Measurements from ENCODE around the gene MARCKSL1. TPM values are rescaled to one million over a fixed set of nuclear protein-coding genes. Genes with fewer than 3 reads are reported as not detected.
A peak's percentile ranks its signal among the peaks of the same experiment; 100 is the strongest.
"Not testable (repeated sequence)": the region's sequence is repeated elsewhere in the genome, so short reads cannot be mapped to it uniquely, and the experiment has no call there.

The MARCKSL1 gene
- 100 to 1,000 TPM; 389 to 551 (median 440) TPM for polyA plus RNA-seq (ENCODE audit: insufficient read length in 4 of 4)

- DNase-seq (ENCODE audit: low read depth in 4 of 4, low spot score in 2 of 4), result peak in 3 of 4 donors; percentile 57 to 78 (median 67)
Measured at GRCh38 chr1:32335790-32336590, at the start of gene MARCKSL1. MARCKSL1 (minus strand) TSS chr1:32336233; CDS start chr1:32336033, 200 bp downstream.

GRCh38 chr1:32380057-32380456 lies 44.0 kb upstream of the MARCKSL1 start:
- DNase-seq (ENCODE audit: low read depth in 4 of 4, low spot score in 2 of 4), result no peak

GRCh38 chr1:32377541-32378220 lies 41.6 kb upstream of the MARCKSL1 start:
- no peak for DNase-seq (ENCODE audit: low read depth in 4 of 4, low spot score in 2 of 4)

- DNase-seq (ENCODE audit: low read depth in 4 of 4, low spot score in 2 of 4), result no peak
Measured at GRCh38 chr1:32376199-32376598, 40.2 kb upstream of the MARCKSL1 start.

GRCh38 chr1:32373996-32374592 lies 38.1 kb upstream of the MARCKSL1 start:
- DNase-seq (ENCODE audit: low read depth in 4 of 4, low spot score in 2 of 4), result no peak

- DNase-seq (ENCODE audit: low read depth in 4 of 4, low spot score in 2 of 4), result no peak
Measured at GRCh38 chr1:32372149-32372756, 36.2 kb upstream of the MARCKSL1 start.

- no peak for DNase-seq (ENCODE audit: low read depth in 4 of 4, low spot score in 2 of 4)
Measured at GRCh38 chr1:32367912-32368635, 32.0 kb upstream of the MARCKSL1 start.

GRCh38 chr1:32365445-32365844 lies 29.4 kb upstream of the MARCKSL1 start:
- DNase-seq (ENCODE audit: low read depth in 4 of 4, low spot score in 2 of 4), result no peak

GRCh38 chr1:32364836-32365235 lies 28.8 kb upstream of the MARCKSL1 start:
- DNase-seq (ENCODE audit: low read depth in 4 of 4, low spot score in 2 of 4), result no peak

- DNase-seq (ENCODE audit: low read depth in 4 of 4, low spot score in 2 of 4), result no peak
Measured at GRCh38 chr1:32363713-32364112, 27.7 kb upstream of the MARCKSL1 start.

GRCh38 chr1:32362474-32363313 lies 26.7 kb upstream of the MARCKSL1 start, which contains the start of the genes FAM229A and TSSK3:
FAM229A (minus strand) TSS chr1:32362485; CDS start chr1:32362091, 394 bp downstream.
TSSK3 (plus strand) TSS chr1:32362539; CDS start chr1:32362702, 163 bp downstream.
- no peak for DNase-seq (ENCODE audit: low read depth in 4 of 4, low spot score in 2 of 4)

GRCh38 chr1:32361674-32362473 lies 25.8 kb upstream of the MARCKSL1 start:
- peak in 2 of 4 donors; percentile 37 to 54 for DNase-seq (ENCODE audit: low read depth in 4 of 4, low spot score in 2 of 4)

GRCh38 chr1:32361308-32361673 lies 25.3 kb upstream of the MARCKSL1 start:
- DNase-seq (ENCODE audit: low read depth in 4 of 4, low spot score in 2 of 4), result no peak

GRCh38 chr1:32358435-32358834 lies 22.4 kb upstream of the MARCKSL1 start:
- DNase-seq (ENCODE audit: low read depth in 4 of 4, low spot score in 2 of 4), result no peak

GRCh38 chr1:32357614-32358013 lies 21.6 kb upstream of the MARCKSL1 start:
- no peak for DNase-seq (ENCODE audit: low read depth in 4 of 4, low spot score in 2 of 4)

- DNase-seq (ENCODE audit: low read depth in 4 of 4, low spot score in 2 of 4), result no peak
Measured at GRCh38 chr1:32356478-32356877, 20.4 kb upstream of the MARCKSL1 start.

GRCh38 chr1:32355778-32356177 lies 19.7 kb upstream of the MARCKSL1 start:
- DNase-seq (ENCODE audit: low read depth in 4 of 4, low spot score in 2 of 4), result not testable (repeated sequence)

- no peak for DNase-seq (ENCODE audit: low read depth in 4 of 4, low spot score in 2 of 4)
Measured at GRCh38 chr1:32353886-32354570, 18.0 kb upstream of the MARCKSL1 start.

Data from left renal cortex interstitium (tissue), 4 donors.